HG02938 (cell line): Measurements from ENCODE around the gene GGA3.
"Not testable (repeated sequence)": the region's sequence is repeated elsewhere in the genome, so short reads cannot be mapped to it uniquely, and the experiment has no call there.

Experiments used
- ATAC-seq: cut with Tn5 transposase; IDR thresholded peaks from one replicate; pipeline ENCODE4 v1.9.1; 2021; ENCODE audit warnings: mild to moderate bottlenecking, moderate library complexity; ENCODE audit not compliant: unreplicated experiment

The GGA3 gene, protein sequence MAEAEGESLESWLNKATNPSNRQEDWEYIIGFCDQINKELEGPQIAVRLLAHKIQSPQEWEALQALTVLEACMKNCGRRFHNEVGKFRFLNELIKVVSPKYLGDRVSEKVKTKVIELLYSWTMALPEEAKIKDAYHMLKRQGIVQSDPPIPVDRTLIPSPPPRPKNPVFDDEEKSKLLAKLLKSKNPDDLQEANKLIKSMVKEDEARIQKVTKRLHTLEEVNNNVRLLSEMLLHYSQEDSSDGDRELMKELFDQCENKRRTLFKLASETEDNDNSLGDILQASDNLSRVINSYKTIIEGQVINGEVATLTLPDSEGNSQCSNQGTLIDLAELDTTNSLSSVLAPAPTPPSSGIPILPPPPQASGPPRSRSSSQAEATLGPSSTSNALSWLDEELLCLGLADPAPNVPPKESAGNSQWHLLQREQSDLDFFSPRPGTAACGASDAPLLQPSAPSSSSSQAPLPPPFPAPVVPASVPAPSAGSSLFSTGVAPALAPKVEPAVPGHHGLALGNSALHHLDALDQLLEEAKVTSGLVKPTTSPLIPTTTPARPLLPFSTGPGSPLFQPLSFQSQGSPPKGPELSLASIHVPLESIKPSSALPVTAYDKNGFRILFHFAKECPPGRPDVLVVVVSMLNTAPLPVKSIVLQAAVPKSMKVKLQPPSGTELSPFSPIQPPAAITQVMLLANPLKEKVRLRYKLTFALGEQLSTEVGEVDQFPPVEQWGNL

DNA sequence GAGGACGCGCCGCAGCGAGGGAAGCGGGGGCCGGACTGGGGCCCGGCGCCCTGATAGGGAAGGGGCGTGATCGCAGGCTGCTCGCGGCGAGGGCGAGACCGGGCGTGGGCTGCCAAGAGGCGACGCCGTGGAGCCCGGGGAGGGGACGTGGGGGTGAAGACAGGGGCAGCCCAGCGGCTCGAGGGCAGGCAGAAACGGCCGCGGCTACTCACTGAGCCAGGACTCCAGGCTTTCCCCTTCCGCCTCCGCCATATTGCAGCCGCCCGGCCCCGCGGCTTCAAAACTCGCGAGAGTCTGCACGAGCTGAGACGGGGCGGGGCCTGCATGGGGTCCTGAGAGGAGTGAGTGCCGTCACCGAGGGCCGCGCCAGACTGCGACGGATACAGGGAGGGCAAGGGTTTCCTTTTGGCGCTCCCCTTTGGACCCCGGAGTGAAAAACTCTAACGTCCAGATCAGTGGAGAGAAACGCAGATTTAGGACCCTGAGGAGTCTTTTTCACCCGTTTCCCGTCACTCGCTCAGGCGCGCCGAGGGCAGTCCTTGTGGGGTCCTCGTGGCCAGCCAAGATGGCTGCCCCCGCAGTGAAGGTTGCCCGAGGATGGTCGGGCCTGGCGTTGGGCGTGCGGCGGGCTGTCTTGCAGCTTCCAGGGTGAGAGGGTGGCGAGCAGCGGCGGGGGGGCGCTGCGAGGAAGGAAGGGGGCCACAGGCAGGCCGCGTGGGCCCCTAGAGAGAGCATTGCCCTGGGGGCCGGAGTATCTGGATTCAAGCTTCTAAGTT lies at the start of gene GGA3, which contains the start of gene MRPS7:
GGA3 (minus strand) TSS at position 271 of the 776 bp plus-strand sequence; CDS start at position 252, 19 bp downstream.
MRPS7 (plus strand) TSS at position 544 of the 776 bp plus-strand sequence; CDS start at position 566, 22 bp downstream.
- ATAC-seq = peak; percentile 78

DNA sequence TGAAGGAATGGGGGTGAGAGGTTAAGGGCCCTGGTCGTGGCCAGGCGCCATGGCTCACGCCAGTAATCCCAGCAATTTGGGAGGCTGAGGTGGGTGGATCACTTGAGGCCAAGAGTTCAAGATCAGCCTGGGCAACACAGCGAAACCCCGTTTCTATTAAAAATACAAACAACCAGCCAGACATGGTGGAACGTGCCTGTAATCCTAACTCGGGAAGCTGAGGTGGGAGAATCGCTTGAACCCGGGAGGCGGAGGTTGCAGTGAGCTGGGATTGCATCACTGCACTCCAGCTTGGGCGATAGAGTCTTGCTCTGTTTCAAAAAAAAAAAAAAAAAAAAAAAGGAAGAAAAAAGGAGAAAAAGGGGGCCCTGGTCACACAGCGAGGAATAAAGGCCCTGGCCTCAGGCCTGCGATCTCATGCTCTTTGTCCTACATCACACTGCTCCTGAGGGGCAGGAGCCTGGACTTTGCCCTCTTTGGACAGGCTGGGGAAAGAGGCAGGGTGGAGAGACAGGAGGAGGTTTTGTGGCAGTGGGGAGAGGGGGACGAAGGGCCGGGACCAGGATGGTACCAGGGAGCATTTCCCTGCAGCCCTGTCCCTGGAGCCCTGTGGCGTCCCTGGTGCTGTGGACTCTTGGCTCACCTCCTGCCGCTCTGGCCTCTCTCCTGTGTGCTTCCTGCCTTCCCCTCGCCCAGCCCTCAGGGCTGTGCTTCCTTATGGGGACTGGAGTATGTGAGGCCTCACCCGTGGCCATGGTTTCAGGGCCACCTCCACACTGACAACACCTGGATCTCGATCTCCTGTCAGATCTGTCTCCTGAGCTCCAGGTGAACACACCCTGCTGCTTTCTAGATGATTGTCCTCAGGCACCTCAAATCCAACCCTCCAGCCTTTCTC lies 47.6 kb upstream of the GGA3 start:
- no peak for ATAC-seq

DNA sequence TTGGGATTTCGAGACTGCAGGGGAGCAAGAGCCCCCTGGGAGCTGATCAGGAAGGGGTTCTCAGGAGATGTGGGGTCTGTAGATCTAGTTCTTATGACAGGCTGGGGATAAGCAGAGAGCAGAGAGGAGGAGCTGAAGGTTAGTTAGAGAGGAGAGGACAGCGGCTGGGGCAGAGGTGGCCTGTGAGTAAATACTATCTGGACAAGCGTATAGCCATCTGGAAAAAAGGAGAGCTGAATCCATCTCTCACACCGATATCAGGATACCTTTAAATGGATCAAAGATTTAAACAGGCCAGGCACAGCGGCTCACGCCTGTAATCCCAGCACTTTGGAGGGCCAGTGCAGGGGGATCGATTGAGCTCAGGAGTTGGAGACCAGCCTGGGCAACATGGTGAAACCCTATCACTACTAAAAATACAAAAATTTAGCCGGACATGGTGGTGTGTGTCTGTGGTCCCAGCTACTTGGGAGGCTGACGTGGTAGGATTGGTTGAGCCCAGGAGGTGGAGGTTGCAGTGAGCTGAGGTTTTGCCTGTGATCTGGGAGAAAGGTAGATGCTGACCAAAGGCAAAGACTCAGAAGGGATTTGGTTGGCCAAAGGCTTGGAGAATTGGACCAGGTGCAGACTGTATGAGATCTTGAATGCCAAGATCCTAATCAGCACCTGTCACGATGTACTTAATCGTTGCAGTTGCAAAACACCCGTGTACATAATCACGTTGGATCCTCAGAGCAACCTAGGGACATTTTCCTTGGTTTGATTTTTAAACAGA lies 46.7 kb upstream of the GGA3 start:
- no peak for ATAC-seq

DNA sequence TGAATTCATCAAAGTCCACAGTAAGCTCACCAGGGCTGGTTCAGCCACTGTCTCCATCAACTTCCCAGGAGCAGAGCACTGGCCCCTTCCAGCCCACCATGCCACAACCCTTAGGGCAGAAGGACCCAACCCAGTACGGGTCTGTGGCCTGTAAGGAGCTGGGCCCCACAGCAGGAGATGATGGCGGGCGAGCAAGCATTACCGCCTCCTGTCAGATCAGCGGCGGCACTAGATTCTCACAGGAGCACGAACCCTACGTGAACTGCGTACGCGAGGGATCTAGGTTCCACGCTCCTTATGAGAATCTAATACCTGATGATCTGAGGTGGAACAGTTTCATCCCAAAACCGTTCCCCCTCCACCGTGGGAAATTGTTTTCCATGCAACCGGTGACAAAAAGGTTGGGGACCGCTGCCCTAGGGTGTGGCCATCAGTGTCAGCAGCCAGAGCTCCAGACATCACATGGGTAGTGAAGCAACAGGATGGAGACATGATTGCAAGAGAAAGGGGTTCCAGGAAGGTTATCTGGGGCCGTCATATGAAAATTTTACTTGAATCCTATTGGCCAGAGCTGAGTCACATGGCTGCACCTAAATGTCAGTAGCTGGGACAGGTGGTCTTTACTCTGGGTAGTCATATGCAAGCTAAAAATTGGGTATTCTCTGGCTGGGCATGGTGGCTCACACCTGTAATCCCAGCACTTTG lies 40.2 kb upstream of the GGA3 start:
- no peak for ATAC-seq

DNA sequence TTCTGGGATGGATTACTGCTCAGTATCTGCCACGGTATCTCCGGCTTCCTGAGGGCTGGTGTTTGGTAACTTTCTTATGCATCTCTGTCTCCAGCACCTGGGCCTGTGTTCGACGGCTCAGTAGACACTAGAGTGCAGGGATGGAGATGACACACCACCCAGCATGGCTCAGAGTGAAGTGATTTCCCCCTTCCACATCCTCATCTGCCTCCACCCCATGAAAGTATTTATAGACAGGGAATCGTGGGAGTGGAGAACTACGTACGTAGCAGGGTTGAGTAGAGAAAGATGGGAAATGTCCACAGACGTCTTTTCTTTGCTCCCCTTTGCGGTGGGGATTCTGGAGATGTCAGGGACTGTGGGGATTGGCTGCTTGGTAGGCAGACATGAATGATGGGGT lies 39.6 kb upstream of the GGA3 start:
- ATAC-seq = no peak

DNA sequence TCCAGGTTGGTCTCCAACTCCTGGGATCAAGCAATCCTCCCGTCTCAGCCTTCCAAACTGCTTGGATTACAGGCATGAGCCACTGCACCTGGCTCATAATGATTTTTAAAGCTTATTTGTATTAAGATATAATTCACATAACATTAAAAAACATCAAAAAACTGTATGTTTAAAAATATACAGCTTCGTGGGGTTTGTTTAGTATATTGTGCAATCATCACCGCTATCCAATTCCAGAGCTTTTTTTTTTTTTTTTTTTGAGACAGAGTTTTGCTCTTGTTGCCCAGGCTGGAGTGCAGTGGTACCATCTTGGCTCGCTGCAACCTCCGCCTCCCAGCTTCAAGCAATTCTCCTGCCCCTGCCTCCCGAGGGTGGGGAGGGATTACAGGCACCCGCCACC lies 38.9 kb upstream of the GGA3 start:
- ATAC-seq = no peak

DNA sequence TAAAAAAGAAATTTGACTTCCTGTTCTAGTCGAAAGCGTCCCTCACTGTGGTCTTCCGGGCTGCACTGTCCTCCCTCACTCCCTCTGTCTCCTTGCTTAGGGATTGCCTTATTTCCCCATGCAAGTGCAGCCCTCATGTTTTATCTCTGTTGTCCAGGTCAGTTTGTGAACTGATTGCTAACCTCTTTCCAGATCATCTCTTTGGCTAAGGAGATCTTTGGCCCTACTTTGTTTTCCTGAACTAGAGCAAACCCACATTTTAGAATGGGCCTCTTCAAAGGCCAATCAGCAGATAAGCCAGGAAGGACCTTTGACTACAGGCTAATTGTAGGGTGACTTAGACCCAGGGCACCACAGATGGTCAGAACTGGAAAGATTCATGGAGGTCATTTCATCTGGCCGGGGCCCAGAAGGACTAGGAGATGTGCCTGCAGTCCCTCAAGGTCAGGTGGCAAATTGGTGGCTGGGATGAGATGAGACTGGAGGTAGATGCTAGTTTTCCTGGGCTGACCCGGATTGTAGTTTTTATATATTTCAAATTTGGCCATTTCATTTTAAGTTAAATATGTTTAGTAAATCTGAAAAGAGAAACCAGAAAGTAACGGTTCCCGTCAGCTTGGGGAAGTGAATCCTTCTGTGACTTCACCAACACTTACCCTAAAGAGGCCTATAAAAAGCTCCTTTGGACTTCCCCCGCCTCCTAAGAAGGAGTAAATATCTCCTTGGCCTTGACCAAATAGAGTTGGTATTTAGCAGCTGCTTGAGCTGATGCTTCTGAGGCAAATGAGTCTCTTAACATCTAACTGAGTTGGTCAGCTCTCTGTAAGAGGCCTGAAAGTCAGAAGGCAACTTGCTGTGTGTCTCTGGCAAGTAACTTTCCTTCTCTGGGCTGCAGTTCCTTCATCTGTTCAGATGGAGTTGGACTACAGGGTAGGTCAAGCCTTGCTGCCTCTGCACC lies 34.1 kb upstream of the GGA3 start:
- ATAC-seq = peak; percentile 55

DNA sequence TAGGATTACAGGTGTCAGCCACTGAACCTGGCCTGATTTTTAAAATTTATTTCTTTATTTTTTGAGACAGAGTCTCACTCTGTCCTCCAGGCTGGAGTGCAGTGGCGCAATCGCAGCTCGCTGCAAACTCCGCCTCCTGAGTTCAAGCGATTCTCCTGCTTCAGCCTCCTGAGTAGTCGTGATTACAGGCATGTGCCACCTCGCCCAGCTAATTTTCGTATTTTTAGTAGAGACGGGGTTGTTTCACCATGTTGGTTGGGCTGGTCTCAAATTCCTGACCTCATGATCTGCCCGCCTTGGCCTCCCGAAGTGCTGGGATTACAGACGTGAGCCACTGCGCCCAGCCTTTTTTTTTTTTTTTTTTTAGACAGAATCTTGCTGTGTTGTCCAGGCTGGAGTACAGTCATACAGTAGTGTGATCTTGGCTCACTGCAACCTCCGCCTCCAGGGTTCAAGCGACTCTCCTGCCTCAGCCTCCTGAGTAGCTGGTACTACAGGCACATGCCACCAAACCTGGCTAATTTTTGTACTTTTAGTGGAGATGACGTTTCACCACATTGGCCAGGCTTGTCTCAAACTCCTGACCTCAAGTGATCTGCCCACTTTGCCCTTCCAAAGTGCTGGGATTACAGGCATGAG lies 31.5 kb upstream of the GGA3 start:
- not testable (repeated sequence) for ATAC-seq

DNA sequence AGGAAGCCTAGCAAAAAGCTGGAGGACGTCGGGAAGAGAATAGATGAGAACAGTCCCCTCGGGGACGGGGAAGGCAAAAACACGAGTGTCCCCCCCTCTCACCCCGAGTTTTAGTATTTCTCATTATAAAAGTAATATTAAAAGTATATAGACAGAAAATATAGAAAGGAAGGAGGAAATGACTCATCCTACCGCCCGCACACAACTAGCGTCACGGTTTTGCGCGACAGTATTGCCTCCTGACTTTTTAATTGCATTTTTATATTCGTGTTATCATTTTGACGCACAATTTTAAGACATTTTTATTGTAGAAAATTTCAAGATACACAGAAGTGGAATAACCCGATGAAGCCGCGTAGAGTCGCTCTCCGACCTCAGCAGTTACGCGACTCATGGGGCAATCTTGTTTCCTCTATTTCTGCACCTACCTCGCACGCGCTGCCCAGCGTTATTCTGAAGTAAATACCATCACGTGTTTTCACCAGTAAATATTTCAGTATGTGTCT lies 28.5 kb upstream of the GGA3 start:
- ATAC-seq = peak; percentile 17

DNA sequence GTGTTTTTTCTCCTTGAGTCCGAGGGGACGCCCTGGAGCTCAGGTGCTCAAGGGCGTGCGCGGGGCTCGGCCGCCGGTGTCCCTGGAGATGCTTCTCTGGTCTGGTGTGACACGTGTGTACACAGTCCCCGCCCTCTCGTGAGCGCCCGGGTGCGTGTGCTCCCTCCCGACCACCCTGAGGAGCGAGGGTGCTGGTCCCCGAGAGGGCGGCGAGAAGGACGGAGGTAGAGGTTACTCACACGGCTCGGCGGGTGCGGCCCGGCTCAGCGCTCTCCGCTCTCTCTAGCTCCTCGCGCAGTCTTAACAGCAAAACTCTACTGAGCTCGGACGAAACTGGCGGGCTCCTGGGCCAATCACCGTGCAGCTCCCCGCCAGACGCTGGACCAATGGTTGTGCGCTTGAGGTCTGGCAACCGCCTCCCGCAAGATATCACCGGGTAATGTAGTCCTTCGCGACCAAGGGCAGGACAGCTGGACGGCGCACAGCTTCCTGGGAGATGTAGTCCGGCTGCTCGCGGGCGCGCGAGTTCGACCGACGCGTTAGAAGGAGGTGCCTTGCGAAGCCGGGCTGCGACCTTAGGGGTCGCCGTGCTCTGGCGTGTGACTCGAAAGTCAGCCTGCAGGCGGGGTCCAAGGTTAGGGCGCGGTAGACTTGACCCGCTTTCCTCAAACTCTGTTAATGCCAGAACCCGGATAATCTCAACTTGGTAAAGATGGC lies 27.9 kb upstream of the GGA3 start, which contains the start of gene SLC25A19:
SLC25A19 (minus strand) TSS at position 319 of the 717 bp plus-strand sequence. CDS start 2,669 bp downstream, outside the sequence.
- peak; percentile 94 for ATAC-seq

DNA sequence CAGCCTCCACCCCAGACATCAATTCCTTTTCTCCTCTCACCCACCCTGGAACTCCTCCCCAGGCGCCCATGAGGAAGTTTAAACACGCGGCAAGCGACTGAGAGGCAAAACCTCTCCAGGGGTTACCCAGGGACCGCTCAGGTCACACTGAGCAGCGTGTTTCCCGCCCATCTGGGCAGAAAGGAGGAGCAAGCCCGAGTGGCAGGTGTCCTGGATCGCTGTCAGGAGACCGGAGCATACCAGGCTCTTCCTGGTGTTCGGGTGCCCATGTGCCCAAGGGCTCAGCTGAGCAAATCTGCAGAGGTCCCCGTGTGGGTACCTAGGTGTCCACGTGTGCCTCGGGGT lies 27.3 kb upstream of the GGA3 start:
- peak; percentile 3 for ATAC-seq

DNA sequence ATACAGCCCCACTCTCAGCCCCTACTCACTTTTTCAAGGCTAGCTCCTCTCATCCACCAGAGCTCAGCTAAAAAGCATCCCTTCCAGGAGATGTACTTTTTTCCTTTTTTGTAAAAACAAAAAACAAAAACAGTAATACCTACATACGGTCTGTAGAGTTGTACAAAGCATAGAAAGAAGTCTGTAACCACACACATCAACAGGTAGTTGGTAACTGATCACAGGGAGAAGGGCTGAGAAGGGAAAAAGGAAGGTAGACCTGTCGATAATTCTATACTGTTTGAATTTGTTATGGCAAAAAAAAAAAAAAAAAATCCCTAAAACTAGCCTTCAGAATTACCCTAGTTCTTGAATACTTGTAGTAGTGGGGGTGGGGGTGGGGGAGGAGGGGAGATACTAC lies 27.0 kb upstream of the GGA3 start:
- ATAC-seq = no peak

DNA sequence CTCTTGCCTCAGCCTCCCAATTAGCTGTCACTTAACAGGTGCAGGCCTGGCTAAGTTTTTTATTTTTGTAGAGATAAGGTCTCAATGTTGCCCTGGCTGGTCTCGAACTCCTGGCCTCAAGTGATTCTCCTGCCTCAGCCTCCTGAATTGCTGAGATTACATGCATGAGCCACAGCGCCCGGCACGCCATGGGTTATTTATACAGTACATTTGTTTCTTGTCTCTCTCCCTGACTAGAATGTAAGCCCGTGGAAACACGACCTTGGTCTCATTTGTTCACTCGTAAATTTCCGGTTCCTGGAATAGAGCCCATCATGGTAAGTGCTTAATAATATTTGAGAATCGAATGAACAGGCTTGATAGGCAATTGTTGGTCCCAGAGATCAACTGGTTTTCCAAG lies 25.8 kb upstream of the GGA3 start:
- no peak for ATAC-seq

DNA sequence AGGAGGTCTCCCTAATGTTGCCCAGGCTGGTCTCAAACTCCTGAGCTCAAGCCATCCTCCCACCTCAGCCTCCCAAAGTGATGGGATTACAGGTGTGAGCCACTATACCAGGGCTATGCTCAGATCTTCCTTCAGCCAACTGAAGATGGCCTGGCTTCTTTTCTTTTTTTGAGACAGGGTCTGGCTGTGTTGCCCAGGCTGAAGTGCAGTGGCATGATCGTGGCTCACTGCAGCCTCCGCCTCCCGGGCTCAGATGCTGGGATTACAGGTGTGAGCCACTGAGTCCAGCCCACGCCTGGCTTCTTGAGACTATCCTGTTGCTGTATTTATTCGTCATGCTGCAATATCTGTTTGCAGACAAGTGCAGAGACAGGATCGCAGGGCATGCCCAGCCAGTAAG lies 23.7 kb upstream of the GGA3 start:
- no peak for ATAC-seq

DNA sequence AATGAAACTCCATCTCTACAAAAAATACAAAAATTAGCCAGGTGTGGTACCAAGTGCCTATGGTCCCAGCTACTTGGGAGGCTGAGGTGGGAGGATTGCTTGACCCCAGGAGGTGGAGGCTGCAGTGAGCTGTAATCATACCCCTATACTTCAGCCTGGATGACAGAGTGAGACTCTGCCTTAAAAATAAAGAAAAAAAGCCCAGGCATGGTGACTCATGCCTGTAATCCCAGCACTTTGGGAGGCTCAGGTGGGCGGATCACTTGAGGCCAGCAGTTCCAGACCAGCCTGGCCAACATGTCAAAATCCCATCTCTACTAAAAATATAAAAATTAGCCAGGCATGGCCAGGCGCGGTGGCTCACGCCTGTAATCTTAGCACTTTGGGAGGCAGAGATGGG lies 18.8 kb upstream of the GGA3 start:
- ATAC-seq = not testable (repeated sequence)

DNA sequence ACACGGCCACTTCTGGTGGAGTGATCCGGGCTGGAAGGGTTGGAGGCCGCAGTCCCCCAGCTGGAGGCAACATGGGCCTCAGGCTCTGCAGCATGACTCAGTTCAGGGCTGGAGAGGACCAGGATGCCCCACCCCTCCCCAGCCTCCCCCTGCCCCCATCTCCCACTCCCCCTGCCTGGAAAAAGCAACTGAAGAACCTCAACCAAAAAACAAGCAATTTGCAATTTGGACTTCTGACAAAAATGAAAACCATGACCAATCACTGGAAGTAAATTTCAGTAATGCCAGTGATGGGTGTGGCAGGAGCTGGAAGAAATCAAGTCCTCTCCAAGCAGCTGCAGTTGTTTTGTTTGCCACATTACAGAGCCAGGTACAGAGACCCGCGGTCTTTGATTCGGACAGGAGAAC lies 16.3 kb upstream of the GGA3 start:
- no peak for ATAC-seq
